H1 (cell line): ENCODE data around the gene GRM4. TPM values are rescaled to one million over a fixed set of nuclear protein-coding genes. Genes with fewer than 3 reads are reported as not detected.

Experiments used
- CTCF ChIA-PET: fragments of 300-600 bp; sonication (Branson Sonifier 250); formaldehyde crosslinking; loops from one replicate; lab custom pipeline; 2021; ENCODE audit not compliant: partially characterized antibody; lab: Charles Lee
- POLR2A ChIA-PET: fragments of 300-600 bp; sonication (Branson Sonifier 250); formaldehyde crosslinking; loops from one replicate; lab custom pipeline; 2021; ENCODE audit warnings: inconsistent platforms; ENCODE audit not compliant: partially characterized antibody; lab: Charles Lee
- DNase-seq, 2 experiments: peaks; one replicate each; pipeline versions ENCODE4 v3.0.0 to v3.0.0-alpha.2; 2010 to 2022; ENCODE audit warnings: low spot score in 2 of 2, low read depth in 1 of 2, mixed read lengths in 1 of 2
- FAIRE-seq: peaks from 2 replicates; lab custom pipeline; 2011; peaks lifted over from hg19 to GRCh38; lab: Jason Lieb, UNC
- H2AFZ ChIP-seq: 2 replicates; pipeline ENCODE4 v1.8.1; 2012; ENCODE audit warnings: low read length, inconsistent platforms
- H2AK5ac ChIP-seq: 2 replicates; pipeline ENCODE4 v1.6.1; 2013; ENCODE audit warnings: low read depth, low read length
- H2BK120ac ChIP-seq: replicated peaks from 2 replicates; pipeline ENCODE3; 2013; ENCODE audit warnings: low read depth, low read length, inconsistent platforms
- H2BK12ac ChIP-seq: 2 replicates; pipeline ENCODE4 v1.6.1; 2013; ENCODE audit warnings: low read depth, low read length
- H2BK15ac ChIP-seq: 2 replicates; pipeline ENCODE4 v1.6.1; 2013; ENCODE audit warnings: low read length
- H2BK20ac ChIP-seq: 2 replicates; pipeline ENCODE4 v1.6.1; 2013; ENCODE audit warnings: low read length
- H2BK5ac ChIP-seq: 2 replicates; pipeline ENCODE4 v1.6.1; 2013; ENCODE audit warnings: low read depth, low read length
- H3K14ac ChIP-seq: 2 replicates; pipeline ENCODE4 v1.6.1; 2013; ENCODE audit warnings: inconsistent platforms; ENCODE audit not compliant: insufficient read length
- H3K18ac ChIP-seq: 2 replicates; pipeline ENCODE4 v1.6.1; 2013; ENCODE audit warnings: low read length; ENCODE audit errors: extremely low read depth
- H3K23ac ChIP-seq: 2 replicates; pipeline ENCODE4 v1.6.1; 2013; ENCODE audit warnings: inconsistent platforms; ENCODE audit not compliant: insufficient read length
- H3K23me2 ChIP-seq: 2 replicates; pipeline ENCODE4 v1.6.1; 2013; ENCODE audit warnings: low read depth, low read length
- H3K27ac ChIP-seq: 2 replicates; pipeline ENCODE4 v1.6.1; 2011; ENCODE audit warnings: low read depth, low read length, inconsistent platforms
- H3K27me3 ChIP-seq, 4 experiments: replicated peaks in 1 of 4; 1 replicate in 1 of 4; 2 replicates in 3 of 4; pipeline versions ENCODE4 v1.6.1 to v1.8.1; 2011 to 2013; ENCODE audit warnings: low read length in 3 of 4, mild to moderate bottlenecking in 3 of 4, inconsistent platforms in 2 of 4, mixed read lengths in 2 of 4, moderate library complexity in 1 of 4; ENCODE audit not compliant: control insufficient read depth in 3 of 4, insufficient read depth in 3 of 4; ENCODE audit errors: extremely low read depth in 1 of 4
- H3K36me3 ChIP-seq, 4 experiments: 2 replicates each; pipeline versions ENCODE4 v1.6.1 to v1.8.1; 2011 to 2013; ENCODE audit warnings: mild to moderate bottlenecking in 4 of 4, low read length in 3 of 4, moderate library complexity in 2 of 4, control low read depth in 1 of 4, inconsistent platforms in 1 of 4; ENCODE audit not compliant: insufficient read depth in 4 of 4, control insufficient read depth in 2 of 4
- H3K4ac ChIP-seq: replicated peaks from 2 replicates; pipeline ENCODE3; 2013; ENCODE audit warnings: low read length, low read depth, mixed read lengths, inconsistent platforms; ENCODE audit not compliant: insufficient read length
- H3K4me1 ChIP-seq, 4 experiments: replicated peaks in 1 of 4; 1 replicate in 1 of 4; 2 replicates in 3 of 4; pipeline versions ENCODE4 v1.6.1 to v1.8.1; 2011 to 2013; ENCODE audit warnings: low read length in 3 of 4, inconsistent platforms in 2 of 4, mixed read lengths in 1 of 4; ENCODE audit not compliant: insufficient read depth in 4 of 4, control insufficient read depth in 3 of 4
- H3K4me2 ChIP-seq, 2 experiments: 2 replicates each; pipeline versions ENCODE4 v1.6.1 to v1.8.1; 2011 to 2013; ENCODE audit warnings: low read depth in 2 of 2, low read length in 2 of 2, control low read depth in 1 of 2, inconsistent platforms in 1 of 2, mild to moderate bottlenecking in 1 of 2; ENCODE audit not compliant: insufficient read depth in 1 of 2
- H3K4me3 ChIP-seq, 4 experiments: fragments of 200-600, 300-600 bp in 1 of 4; sonication (generic), shearing (Covaris generic), sonication (Bioruptor Twin) in 1 of 4; 2 replicates each; pipeline versions ENCODE4 v1.5.1 to v1.8.1; 2011 to 2016; ENCODE audit warnings: low read length in 4 of 4, low read depth in 3 of 4, control low read depth in 2 of 4, inconsistent platforms in 2 of 4, mild to moderate bottlenecking in 2 of 4, mixed read lengths in 1 of 4, moderate library complexity in 1 of 4; ENCODE audit not compliant: insufficient read depth in 2 of 4; ENCODE audit errors: extremely low read depth in 1 of 4
- H3K56ac ChIP-seq: replicated peaks from 2 replicates; pipeline ENCODE3; 2013; ENCODE audit warnings: low read depth, mild to moderate bottlenecking, mixed read lengths, low read length, inconsistent platforms; ENCODE audit not compliant: insufficient read length
- H3K79me1 ChIP-seq: 2 replicates; pipeline ENCODE4 v1.6.1; 2013; ENCODE audit warnings: low read depth, low read length, control low read depth
- H3K79me2 ChIP-seq, 2 experiments: 2 replicates each; pipeline versions ENCODE4 v1.6.1 to v1.8.1; 2012 to 2013; ENCODE audit warnings: low read length in 2 of 2, mild to moderate bottlenecking in 2 of 2, inconsistent platforms in 1 of 2; ENCODE audit not compliant: insufficient read depth in 2 of 2, control insufficient read depth in 1 of 2
- H3K9ac ChIP-seq, 4 experiments: replicated peaks in 1 of 4; 1 replicate in 1 of 4; 2 replicates in 3 of 4; pipeline versions ENCODE4 v1.6.1 to v1.8.1; 2011 to 2013; ENCODE audit warnings: low read depth in 3 of 4, low read length in 3 of 4, control low read depth in 2 of 4, mild to moderate bottlenecking in 2 of 4, moderate library complexity in 2 of 4, inconsistent platforms in 1 of 4; ENCODE audit errors: extremely low read depth in 1 of 4
- H3K9me3 ChIP-seq, 2 experiments: 2 replicates each; pipeline versions ENCODE4 v1.6.1 to v1.8.1; 2012 to 2013; ENCODE audit warnings: mild to moderate bottlenecking in 2 of 2, moderate library complexity in 2 of 2, control low read depth in 1 of 2, inconsistent platforms in 1 of 2, low read depth in 1 of 2, low read length in 1 of 2, mixed read lengths in 1 of 2; ENCODE audit not compliant: insufficient read depth in 2 of 2
- H4K20me1 ChIP-seq, 2 experiments: replicated peaks in 1 of 2; 2 replicates each; pipeline versions ENCODE3 to v1.8.1; 2011 to 2013; ENCODE audit warnings: inconsistent platforms in 2 of 2, low read length in 2 of 2, mild to moderate bottlenecking in 1 of 2; ENCODE audit not compliant: insufficient read depth in 2 of 2, control insufficient read depth in 1 of 2
- H4K5ac ChIP-seq: 2 replicates; pipeline ENCODE4 v1.6.1; 2013; ENCODE audit warnings: low read length, low read depth, mixed read lengths, inconsistent platforms; ENCODE audit not compliant: insufficient read length
- H4K8ac ChIP-seq: 2 replicates; pipeline ENCODE4 v1.8.0; 2013; ENCODE audit warnings: mild to moderate bottlenecking, moderate library complexity, low read length, inconsistent platforms; ENCODE audit not compliant: insufficient read depth; ENCODE audit errors: extremely low read depth
- H4K91ac ChIP-seq: replicated peaks from 2 replicates; pipeline ENCODE3; 2013; ENCODE audit warnings: low read length, mixed read lengths, inconsistent platforms; ENCODE audit not compliant: insufficient read length
- CREB1 ChIP-seq: IDR thresholded peaks from 2 replicates; pipeline ENCODE4 v1.6.1; 2012; ENCODE audit warnings: inconsistent platforms
- KDM1A ChIP-seq: fragments of 200-600, 300-600 bp; sonication (generic); IDR thresholded peaks from 2 replicates; pipeline ENCODE4 v1.7.1; 2016; ENCODE audit warnings: mild to moderate bottlenecking, low read length, borderline replicate concordance
- WGBS, 2 experiments: shearing (Covaris generic) in 1 of 2; methylation state at CpG; one replicate each; pipeline versions ENCODE4 v1.1.6 to v1.1.7; 2013 to 2015; ENCODE audit warnings: low lambda C conversion rate in 2 of 2, mixed read lengths in 2 of 2, inconsistent platforms in 1 of 2, low coverage in 1 of 2, missing lambda C conversion rate in 1 of 2; ENCODE audit not compliant: insufficient replicate concordance in 2 of 2, insufficient coverage in 1 of 2, insufficient read length in 1 of 2; ENCODE audit errors: extremely low coverage in 1 of 2, missing lambda C conversion rate in 1 of 2; 5-methylcytosine and 5-hydroxymethylcytosine counted together
- polyA plus RNA-seq, 7 experiments: library from polyadenylated mRNA; depleted of rRNA in 3 of 7; stranded (reverse) in 5 of 7; unstranded in 2 of 7; fragments of >200 nt in 5 of 7; fragments of 200-250 nt in 2 of 7; gene quantifications; 1 replicate in 5 of 7; 2 replicates in 1 of 7; 4 replicates in 1 of 7; pipeline versions ENCODE4 v1.2.1 to v1.2.3, GENCODE V29; 2011 to 2013; ENCODE audit warnings: missing spikeins in 2 of 7, mixed read lengths in 2 of 7
- total RNA-seq: library from RNA; stranded (reverse); fragmentation: NEBNext Ultra II Directional; extraction: Animal tissue kit (Norgen Biotek cat#: 25700); gene quantifications from 2 replicates; pipeline ENCODE4 v1.2.1, GENCODE V29; 2021

GRM4 gene
- total and polyA plus RNA-seq, 2 of the 8 experiments (the other 6 are each of a cell fraction or from before 2014, with no cell fraction given), result 19.6 to 21.5 TPM

DNA sequence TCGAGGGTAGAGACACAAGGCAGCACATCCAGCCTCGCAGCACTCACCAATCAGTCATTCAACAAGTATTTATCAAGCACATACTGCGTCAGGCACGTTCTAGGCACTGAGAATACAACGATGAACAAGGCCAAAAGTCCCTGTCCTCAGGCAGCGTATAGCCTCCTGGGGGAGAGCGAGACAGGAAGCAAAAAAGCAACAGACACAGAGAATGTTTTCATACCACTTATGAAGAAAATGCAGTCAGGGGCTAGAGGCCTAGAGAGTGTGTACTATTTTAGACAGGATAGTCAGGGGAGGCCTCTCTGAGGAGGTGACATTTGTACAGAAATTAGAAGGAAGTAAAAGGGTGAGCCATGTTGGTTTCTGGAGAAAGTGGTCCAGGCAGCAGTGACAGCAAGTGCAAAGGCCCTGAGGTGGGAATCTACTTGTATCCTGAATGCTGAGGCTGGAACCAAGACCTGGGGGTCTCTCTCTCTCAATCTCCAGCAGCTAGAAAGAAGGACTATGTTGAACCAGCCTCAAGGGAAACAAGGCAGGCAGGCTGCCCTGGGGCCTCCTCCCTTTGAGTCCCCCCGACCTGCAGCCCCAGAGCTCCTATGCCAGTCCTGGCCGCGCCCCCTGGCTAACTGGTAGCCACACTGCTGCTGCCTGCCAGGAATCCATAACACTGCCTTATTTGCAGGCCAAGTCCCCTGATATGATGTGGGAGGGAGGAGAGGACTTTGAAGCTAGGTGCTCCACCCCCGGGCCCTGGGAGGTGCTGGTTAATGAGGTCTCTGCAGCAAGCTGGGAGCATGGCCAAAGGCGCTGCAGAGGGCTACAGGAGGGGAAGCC is 151.2 kb downstream of the GRM4 start:
- Histone ChIP-seq H4K91ac (no peak overlapping the region), H3K4me2 (no peak overlapping the region), H2BK5ac (no peak overlapping the region), H4K8ac (no peak overlapping the region), H3K4me3 (no peak overlapping the region), H3K23me2 (no peaks in the 10 kb centered on the region), H3K79me1 (no peaks in the 10 kb centered on the region), H2AFZ (no peak overlapping the region), H2BK20ac (no peak overlapping the region), H3K36me3 (no peaks in the 10 kb centered on the region), H3K14ac (no peak overlapping the region), H2AK5ac (no peak overlapping the region), H3K23ac (no peak overlapping the region), H4K20me1 (no peaks in the 10 kb centered on the region), H3K9me3 (no peaks in the 10 kb centered on the region), H3K9ac (no peak overlapping the region), H3K4ac (no peak overlapping the region), H3K18ac (no peak overlapping the region), H3K56ac (no peak overlapping the region), H4K5ac (no peak overlapping the region), H2BK12ac (peak overlapping the region; percentile 29; the same call in 1 of the 2 replicates), H3K4me1 (peaks cover 0 to 5% (median 1%) of the 10 kb centered on the region in 4 experiments; a peak in 4 of 7 replicates), H3K79me2 (no peaks in the 10 kb centered on the region), H3K27me3 (peaks cover 0 to 6% (median under 1%) of the 10 kb centered on the region in 4 experiments; a peak in 4 of 7 replicates), H3K27ac (no peak overlapping the region), H2BK120ac (no peak overlapping the region), H2BK15ac (no peak overlapping the region)
- no peak for FAIRE-seq
- POLR2A ChIA-PET, result interaction anchor here (1.0 kb wide), 1 partner anchor 225 kb away, joined by 3 read pairs; no protein-coding TSS in a partner anchor
- CTCF ChIA-PET, result interaction anchor here (0.7 to 4.2 kb wide), 4 partner anchors 27 to 143 kb away, joined by 3 to 22 read pairs (median 3); no protein-coding TSS in a partner anchor
- WGBS, 2 experiments, result 91% methylated on average over 12 of the region's 12 CpGs; no CpG with 5 or more reads in 1 of the 2 experiments
- no peak for DNase-seq
- TF ChIP-seq KDM1A, result 0 out of 2 replicates have a peak, but pooled peaks have one; percentile 33
- no peak for TF ChIP-seq CREB1
